Heart right ventricle (tissue), 16 donors: ENCODE measurements around the gene ANKRD50. TPM values are rescaled to one million over a fixed set of nuclear protein-coding genes. Genes with fewer than 3 reads are reported as not detected.

Source experiments
- ATAC-seq, 8 donors: fragments of 200-7000 bp; cut with Tn5 transposase; one replicate each; pipeline ENCODE4 v1.9.1; 2020; ENCODE audit warnings: mild to moderate bottlenecking in 8 of 8, moderate library complexity in 8 of 8, moderate number of reproducible peaks in 1 of 8
- DNase-seq, 2 donors: peaks; one replicate each; pipeline ENCODE4 v3.0.0-alpha.2; 2020
- H3K27ac ChIP-seq, 10 donors: fragments of 200-600 bp; sonication (generic) in 2 of 10; one replicate each; pipeline versions ENCODE4 v1.5.0 to v1.8.0; 2020 to 2022; ENCODE audit warnings: mild to moderate bottlenecking in 3 of 10
- H3K27me3 ChIP-seq, 7 donors: fragments of 200-600 bp; one replicate each; pipeline ENCODE4 v1.8.0; 2021 to 2022; ENCODE audit warnings: mild to moderate bottlenecking in 2 of 7
- H3K36me3 ChIP-seq, 9 donors: fragments of 200-600 bp; sonication (generic) in 1 of 9; one replicate each; pipeline versions ENCODE4 v1.5.0 to v1.8.0; 2020 to 2022; ENCODE audit warnings: mild to moderate bottlenecking in 2 of 9
- H3K4me1 ChIP-seq, 9 donors: fragments of 200-600 bp; sonication (generic) in 1 of 9; one replicate each; pipeline versions ENCODE4 v1.5.0 to v1.8.0; 2020 to 2022; ENCODE audit warnings: mild to moderate bottlenecking in 4 of 9
- H3K4me3 ChIP-seq, 10 donors: fragments of 200-600 bp; sonication (generic) in 2 of 10; one replicate each; pipeline versions ENCODE4 v1.5.0 to v1.8.0; 2020 to 2022; ENCODE audit warnings: mild to moderate bottlenecking in 7 of 10, moderate library complexity in 2 of 10
- H3K9me3 ChIP-seq, 11 donors: fragments of 200-600 bp in 10 of 11; sonication (generic) in 2 of 11; one replicate each; pipeline versions ENCODE4 v1.5.0 to v1.8.0; 2013 to 2022; ENCODE audit warnings: mild to moderate bottlenecking in 2 of 11, control low read depth in 1 of 11, moderate library complexity in 1 of 11
- WGBS, 2 donors: extraction: QIAGEN DNeasy Blood & Tissue Kit; methylation state at CpG; one replicate each; pipeline ENCODE4 v1.1.7; 2013; ENCODE audit warnings: inconsistent platforms in 1 of 2; 5-methylcytosine and 5-hydroxymethylcytosine counted together
- intact Hi-C, 10 donors: fragments of 100-400 bp; cut with DNase I; formaldehyde crosslinking; loops; one replicate each; pipeline versions ENCODE4 v1.11.1 to v1.14.2; 2022
- polyA plus RNA-seq, 2 donors: library from polyadenylated mRNA; stranded (reverse); fragments of 200-250 nt; gene quantifications; one replicate each; pipeline ENCODE4 v1.2.3, GENCODE V29; 2013
- total RNA-seq, 10 donors: library from RNA; stranded (reverse); fragmentation: NEBNext Ultra II Directional in 3 of 10; extraction: Animal tissue kit (Norgen Biotek cat#: 25700) in 3 of 10; gene quantifications; one replicate each; pipeline versions ENCODE4 v1.2.1 to v1.2.4, GENCODE V29; 2021 to 2023
- TF ChIP-seq, protein P1 (sequence below), 9 donors: fragments of 200-600 bp; sonication (generic) in 2 of 9; IDR thresholded peaks; one replicate each; pipeline versions ENCODE4 v1.5.0 to v1.8.0; 2021 to 2022; ENCODE audit warnings: antibody characterized with exemption in 9 of 9, mild to moderate bottlenecking in 5 of 9, moderate library complexity in 1 of 9
- donor health status: Arrhythmogenic right ventricular cardiomyopathy.
- donor health status: ischemic (EF 13 %, LVEDD 7.1; RV severe dilation, severe dysfunction).
- donor health status: healthy with polysubstance abuse.
- donor health status: DM: no; HTN: yes; CAD: no.
- donor health status: DM: no; HTN: no; CAD: no.
- donor health status: ischemic (EF 25% LVEDD 6.9; RV normal size, moderate dysfunction).
- donor health status: ischemic (EF 25% LVEDD 5.7; RV mildly dilated, moderate dysfunction).
- donor health status: healthy.
- donor health status: DM: yes; HTN: yes; CAD: no.
- donor health status: Ischemic cardiomyopathy.
- donor health status: ischemic (EF 35%, LVEDD 5.7; RV mildly dilated, moderate dysfunction).
- donor health status: nonischemic (EF 11% LVEDD 7.7; RV severe dilation, severe dysfunction).
- donor health status: DM: yes; HTN: yes; CAD: no.
- donor health status: PGD.
- donor health status: ischemic (EF 29% LVEDD 5.4; RV normal size, mild dysfunction).
- donor health status: nonischemic (EF 23%, LVEDD 6.1; RV moderate dilation, normal function).

The ANKRD50 gene
- total and polyA plus RNA-seq, 12 donors, result 2.1 to 20.1 (median 7.3) TPM

DNA sequence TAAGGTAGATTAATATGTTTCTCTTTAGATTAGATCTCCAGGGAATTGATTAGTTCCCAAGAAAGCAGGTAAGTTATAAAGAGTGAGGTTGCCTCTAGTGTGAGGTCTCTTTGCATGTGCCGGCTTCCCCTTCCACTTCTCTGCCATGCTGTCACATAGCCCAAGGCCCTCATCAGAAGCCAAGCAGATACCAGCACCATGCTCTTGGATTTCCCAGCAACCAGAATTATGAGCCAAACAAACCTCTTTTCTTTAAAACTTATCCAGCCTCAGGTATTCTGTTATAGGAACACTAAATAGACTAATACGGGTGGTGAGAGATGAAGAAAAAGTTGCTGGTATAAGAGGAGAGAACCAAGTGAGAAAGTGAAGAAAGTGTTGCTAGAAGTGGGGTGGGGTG lies 15.1 kb downstream of the ANKRD50 start:
- intact Hi-C loops, result no loop called here
- 96 to 98% methylated on average over 2 of the region's 2 CpGs for WGBS, 2 donors
- Histone ChIP-seq H3K27me3 (no peaks in the 10 kb centered on the region), H3K27ac (no peak overlapping the region), H3K9me3 (peaks cover 0 to 18% (median 8%) of the 10 kb centered on the region in 11 donors), H3K36me3 (peaks cover 0 to 24% (median 4%) of the 10 kb centered on the region in 9 donors), H3K4me3 (no peak overlapping the region), H3K4me1 (peaks cover 0 to 15% (median 0%) of the 10 kb centered on the region in 9 donors)
- DNase-seq, result no peak
- TF ChIP-seq, protein P1, sequence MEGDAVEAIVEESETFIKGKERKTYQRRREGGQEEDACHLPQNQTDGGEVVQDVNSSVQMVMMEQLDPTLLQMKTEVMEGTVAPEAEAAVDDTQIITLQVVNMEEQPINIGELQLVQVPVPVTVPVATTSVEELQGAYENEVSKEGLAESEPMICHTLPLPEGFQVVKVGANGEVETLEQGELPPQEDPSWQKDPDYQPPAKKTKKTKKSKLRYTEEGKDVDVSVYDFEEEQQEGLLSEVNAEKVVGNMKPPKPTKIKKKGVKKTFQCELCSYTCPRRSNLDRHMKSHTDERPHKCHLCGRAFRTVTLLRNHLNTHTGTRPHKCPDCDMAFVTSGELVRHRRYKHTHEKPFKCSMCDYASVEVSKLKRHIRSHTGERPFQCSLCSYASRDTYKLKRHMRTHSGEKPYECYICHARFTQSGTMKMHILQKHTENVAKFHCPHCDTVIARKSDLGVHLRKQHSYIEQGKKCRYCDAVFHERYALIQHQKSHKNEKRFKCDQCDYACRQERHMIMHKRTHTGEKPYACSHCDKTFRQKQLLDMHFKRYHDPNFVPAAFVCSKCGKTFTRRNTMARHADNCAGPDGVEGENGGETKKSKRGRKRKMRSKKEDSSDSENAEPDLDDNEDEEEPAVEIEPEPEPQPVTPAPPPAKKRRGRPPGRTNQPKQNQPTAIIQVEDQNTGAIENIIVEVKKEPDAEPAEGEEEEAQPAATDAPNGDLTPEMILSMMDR (IDR thresholded peaks at IDR 0.05), result no peak
- ATAC-seq, result no peak

DNA sequence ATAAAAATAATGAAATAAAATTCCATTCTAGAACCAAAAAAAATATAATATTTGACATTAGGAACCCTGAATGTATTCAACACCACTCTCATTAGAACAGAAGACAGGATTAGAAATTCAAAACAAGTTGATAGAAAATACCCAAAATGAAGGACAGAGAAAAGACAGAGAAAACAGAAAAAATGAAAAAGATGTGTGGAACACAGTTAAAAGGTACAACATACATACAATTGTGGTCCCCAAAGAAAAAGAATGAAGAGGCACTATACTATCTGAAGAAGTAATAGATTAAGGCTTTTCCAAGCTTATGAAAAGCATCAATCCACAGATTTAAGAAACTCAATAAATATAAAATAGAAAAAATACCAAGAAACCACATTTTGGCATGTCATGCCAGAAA lies 16.4 kb downstream of the ANKRD50 start:
- H3K36me3 ChIP-seq, result peaks cover 0 to 21% (median 4%) of the 10 kb centered on the region in 9 donors
- no peak for DNase-seq
- TF ChIP-seq, protein P1 (IDR thresholded peaks at IDR 0.05), result no peak

DNA sequence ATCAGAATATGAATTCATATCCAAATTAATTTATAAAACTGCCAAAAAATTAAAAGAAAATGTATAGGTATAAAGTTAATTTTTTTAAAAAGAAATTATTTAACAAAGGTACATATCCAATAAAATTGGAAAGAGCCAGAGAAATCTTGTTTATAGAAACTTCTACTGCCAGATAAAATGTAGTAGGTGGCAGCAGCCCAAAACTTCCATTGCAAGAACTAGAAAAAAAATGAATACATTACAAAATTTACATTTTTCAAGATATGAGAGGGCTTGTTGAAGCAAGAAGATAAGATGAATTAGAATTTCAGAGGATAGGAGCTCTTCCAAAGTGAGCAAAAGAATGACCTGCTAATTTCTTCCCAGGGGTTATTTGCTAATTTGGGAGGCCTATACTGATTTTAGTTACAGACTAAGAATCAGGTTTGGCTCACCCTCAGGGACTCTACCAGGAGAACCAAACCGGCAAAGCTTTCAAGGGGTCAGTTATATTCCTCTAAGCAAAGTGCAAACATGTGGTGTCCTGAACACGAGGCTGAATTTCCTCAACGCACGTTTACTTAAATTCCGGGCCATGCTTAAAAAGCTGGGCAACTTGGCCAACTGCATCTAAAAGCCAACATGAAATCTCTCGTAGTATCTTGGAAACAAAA lies 17.5 kb downstream of the ANKRD50 start:
- H3K4me3 ChIP-seq, result no peak overlapping the region
- peaks cover 0 to 18% (median 8%) of the 10 kb centered on the region in 11 donors for H3K9me3 ChIP-seq
- peaks cover 0 to 12% (median 0%) of the 10 kb centered on the region in 9 donors for H3K4me1 ChIP-seq
- TF ChIP-seq, protein P1 (IDR thresholded peaks at IDR 0.05), result no peak
- no peaks in the 10 kb centered on the region for H3K27me3 ChIP-seq
- intact Hi-C loops, result no loop called here
- DNase-seq, result no peak
- H3K36me3 ChIP-seq, result peaks cover 0 to 12% (median 0%) of the 10 kb centered on the region in 9 donors
- H3K27ac ChIP-seq, result no peak overlapping the region
- ATAC-seq, result no peak
- WGBS, 2 donors, result 87 to 89% methylated on average over 6 of the region's 6 CpGs

More for the DNA sequence above, 16.4 kb downstream of the ANKRD50 start:
- Histone ChIP-seq H3K27me3 (no peaks in the 10 kb centered on the region), H3K9me3 (peaks cover 0 to 18% (median 8%) of the 10 kb centered on the region in 11 donors), H3K4me1 (peaks cover 0 to 12% (median 0%) of the 10 kb centered on the region in 9 donors), H3K4me3 (no peak overlapping the region), H3K27ac (no peak overlapping the region)
- no peak for ATAC-seq
- intact Hi-C loops, result no loop called here

DNA sequence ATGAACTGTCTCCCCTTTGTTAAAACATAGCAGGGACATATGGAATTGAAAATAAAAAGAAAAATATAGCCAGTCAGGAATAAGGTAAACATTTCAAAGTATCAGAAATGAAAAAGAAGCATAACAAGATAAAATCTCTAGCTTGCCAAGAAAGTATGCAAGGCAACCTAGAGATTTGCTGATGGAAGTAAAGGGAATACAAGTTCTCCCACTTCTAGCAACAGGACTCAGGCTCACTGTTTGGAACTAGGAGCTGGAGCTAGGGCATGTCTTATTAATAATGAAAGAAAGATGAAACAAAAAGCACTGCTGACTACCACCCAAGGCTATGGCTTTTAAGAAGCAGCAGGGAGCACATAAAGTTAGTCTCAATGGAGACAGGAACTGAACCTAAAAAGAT lies 18.2 kb downstream of the ANKRD50 start:
- Histone ChIP-seq H3K27ac (no peak overlapping the region), H3K9me3 (peaks cover 0 to 18% (median 8%) of the 10 kb centered on the region in 11 donors), H3K4me3 (no peak overlapping the region), H3K4me1 (peaks cover 0 to 12% (median 0%) of the 10 kb centered on the region in 9 donors), H3K27me3 (no peaks in the 10 kb centered on the region), H3K36me3 (peaks cover 0 to 12% (median 0%) of the 10 kb centered on the region in 9 donors)
- DNase-seq (no peak), ATAC-seq (no peak)
- TF ChIP-seq, protein P1 (IDR thresholded peaks at IDR 0.05), result no peak
- intact Hi-C loops, result no loop called here
